ENCODE measurements around the gene AUTS2.

Gene AUTS2

GRCh38 chr7:70700055-70700940, 1102.0 kb downstream of the AUTS2 start:
- Histone ChIP-seq H3K4me1 (peaks cover 0 to 19% (median 9%) of the 10 kb centered on the region in 4 donors), H3K27ac (no peak overlapping the region), H3K4me3 (no peak overlapping the region), H3K9me3 (no peaks in the 10 kb centered on the region), H3K27me3 (no peaks in the 10 kb centered on the region), H3K36me3 (no peaks in the 10 kb centered on the region)
- TF ChIP-seq, protein P1, sequence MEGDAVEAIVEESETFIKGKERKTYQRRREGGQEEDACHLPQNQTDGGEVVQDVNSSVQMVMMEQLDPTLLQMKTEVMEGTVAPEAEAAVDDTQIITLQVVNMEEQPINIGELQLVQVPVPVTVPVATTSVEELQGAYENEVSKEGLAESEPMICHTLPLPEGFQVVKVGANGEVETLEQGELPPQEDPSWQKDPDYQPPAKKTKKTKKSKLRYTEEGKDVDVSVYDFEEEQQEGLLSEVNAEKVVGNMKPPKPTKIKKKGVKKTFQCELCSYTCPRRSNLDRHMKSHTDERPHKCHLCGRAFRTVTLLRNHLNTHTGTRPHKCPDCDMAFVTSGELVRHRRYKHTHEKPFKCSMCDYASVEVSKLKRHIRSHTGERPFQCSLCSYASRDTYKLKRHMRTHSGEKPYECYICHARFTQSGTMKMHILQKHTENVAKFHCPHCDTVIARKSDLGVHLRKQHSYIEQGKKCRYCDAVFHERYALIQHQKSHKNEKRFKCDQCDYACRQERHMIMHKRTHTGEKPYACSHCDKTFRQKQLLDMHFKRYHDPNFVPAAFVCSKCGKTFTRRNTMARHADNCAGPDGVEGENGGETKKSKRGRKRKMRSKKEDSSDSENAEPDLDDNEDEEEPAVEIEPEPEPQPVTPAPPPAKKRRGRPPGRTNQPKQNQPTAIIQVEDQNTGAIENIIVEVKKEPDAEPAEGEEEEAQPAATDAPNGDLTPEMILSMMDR (IDR thresholded peaks at IDR 0.05) = no peak
- no peak for DNase-seq
- intact Hi-C loops (cut with DNase I; ENCODE audit: low total_unique reads) = loop anchor here (5.0 kb wide), 1 partner anchor 508 kb away; no protein-coding TSS in a partner anchor

GRCh38 chr7:70700941-70701425, 1102.7 kb downstream of the AUTS2 start:
- Histone ChIP-seq H3K27me3 (no peaks in the 10 kb centered on the region), H3K4me1 (peaks cover 0 to 19% (median 9%) of the 10 kb centered on the region in 4 donors), H3K36me3 (no peaks in the 10 kb centered on the region), H3K4me3 (no peak overlapping the region), H3K9me3 (no peaks in the 10 kb centered on the region), H3K27ac (no peak overlapping the region)
- TF ChIP-seq, protein P1 (IDR thresholded peaks at IDR 0.05) = no peak
- DNase-seq = no peak
- intact Hi-C loops (cut with DNase I; ENCODE audit: low total_unique reads) = loop anchor here (5.0 kb wide), 1 partner anchor 509 kb away; no protein-coding TSS in a partner anchor

DNA sequence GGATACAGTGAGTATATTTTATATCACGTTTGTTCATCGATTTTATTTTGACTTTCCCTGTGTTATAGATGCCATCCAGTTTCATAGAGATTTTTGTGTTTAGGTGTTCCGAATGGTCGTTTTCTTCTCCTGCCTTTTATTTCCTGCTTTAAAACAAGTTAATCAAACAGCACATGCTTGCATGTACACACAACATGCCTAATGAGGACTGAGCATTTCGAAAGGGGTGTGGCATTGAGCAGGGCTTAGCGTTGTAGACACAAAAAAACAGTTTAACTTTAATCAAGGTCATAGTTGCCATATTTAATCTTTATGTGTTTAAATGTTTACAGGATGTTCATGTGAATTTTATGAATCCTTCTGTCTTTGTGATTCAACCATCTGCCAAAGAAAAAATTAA, 1103.2 kb downstream of the AUTS2 start:
- H3K4me1 ChIP-seq = peaks cover 0 to 17% (median 9%) of the 10 kb centered on the region in 4 donors
- TF ChIP-seq, protein P1 (IDR thresholded peaks at IDR 0.05) = no peak
- H3K27ac ChIP-seq = no peak overlapping the region
- intact Hi-C loops (cut with DNase I; ENCODE audit: low total_unique reads) = loop anchor here (5.0 kb wide), 1 partner anchor 509 kb away; no protein-coding TSS in a partner anchor
- no peaks in the 10 kb centered on the region for H3K36me3 ChIP-seq
- H3K4me3 ChIP-seq = no peak overlapping the region
- no peak for DNase-seq
- H3K27me3 ChIP-seq = no peaks in the 10 kb centered on the region
- no peaks in the 10 kb centered on the region for H3K9me3 ChIP-seq

GRCh38 chr7:70701991-70702390, 1103.7 kb downstream of the AUTS2 start:
- DNase-seq = no peak
- no peaks in the 10 kb centered on the region for H3K36me3 ChIP-seq

GRCh38 chr7:70703785-70704184, 1105.5 kb downstream of the AUTS2 start:
- no peaks in the 10 kb centered on the region for H3K27me3 ChIP-seq
- DNase-seq = no peak
- intact Hi-C loops (cut with DNase I; ENCODE audit: low total_unique reads) = loop anchor here (5.0 kb wide), 1 partner anchor 511 kb away; no protein-coding TSS in a partner anchor
- H3K36me3 ChIP-seq = no peaks in the 10 kb centered on the region
- TF ChIP-seq, protein P1 (IDR thresholded peaks at IDR 0.05) = no peak
- peaks cover 0 to 17% (median 5%) of the 10 kb centered on the region in 4 donors for H3K4me1 ChIP-seq
- H3K4me3 ChIP-seq = no peak overlapping the region
- H3K27ac ChIP-seq = no peak overlapping the region
- no peaks in the 10 kb centered on the region for H3K9me3 ChIP-seq

More at GRCh38 chr7:70701991-70702390, 1103.7 kb downstream of the AUTS2 start:
- Histone ChIP-seq H3K27me3 (no peaks in the 10 kb centered on the region), H3K4me1 (peaks cover 0 to 15% (median 8%) of the 10 kb centered on the region in 4 donors), H3K9me3 (no peaks in the 10 kb centered on the region), H3K4me3 (no peak overlapping the region), H3K27ac (no peak overlapping the region)
- TF ChIP-seq, protein P1 (IDR thresholded peaks at IDR 0.05) = no peak
- intact Hi-C loops (cut with DNase I; ENCODE audit: low total_unique reads) = loop anchor here (5.0 kb wide), 1 partner anchor 510 kb away; no protein-coding TSS in a partner anchor
